WTC11 (cell line): ENCODE measurements around the gene FHL5. TPM values are rescaled to one million over a fixed set of nuclear protein-coding genes. Genes with fewer than 3 reads are reported as not detected.

ENCODE experiments used
- ATAC-seq: fragments of 200-7000 bp; cut with Tn5 transposase; 2 replicates; pipeline ENCODE4 v1.10.0; 2021; ENCODE audit warnings: mild to moderate bottlenecking, moderate library complexity
- CTCF ChIA-PET: fragments of 300-600 bp; sonication (Branson Sonifier 250); formaldehyde crosslinking; loops from one replicate; lab custom pipeline; 2021; ENCODE audit warnings: antibody characterized with exemption; lab: Charles Lee
- POLR2A ChIA-PET: fragments of 350-600 bp; sonication (Branson Sonifier 250); formaldehyde crosslinking; loops from one replicate; lab custom pipeline; 2021; ENCODE audit warnings: antibody characterized with exemption; lab: Charles Lee
- DNase-seq: peaks from one replicate; pipeline ENCODE4 v3.0.0; 2021; ENCODE audit warnings: low spot score
- H3K27ac Mint-ChIP-seq: 2 replicates; pipeline ENCODE4 v1.8.0; 2021; ENCODE audit warnings: mixed read lengths
- H3K27me3 Mint-ChIP-seq: 2 replicates; pipeline ENCODE4 v1.8.0; 2021; ENCODE audit warnings: low read depth, mild to moderate bottlenecking, moderate library complexity, mixed read lengths
- H3K36me3 Mint-ChIP-seq: 2 replicates; pipeline ENCODE4 v1.8.0; 2021; ENCODE audit warnings: mixed read lengths
- H3K4me1 Mint-ChIP-seq: 2 replicates; pipeline ENCODE4 v1.8.0; 2022; ENCODE audit warnings: mixed read lengths
- H3K4me3 Mint-ChIP-seq: 2 replicates; pipeline ENCODE4 v1.8.0; 2021; ENCODE audit warnings: mild to moderate bottlenecking, moderate library complexity, mixed read lengths
- H3K9me3 Mint-ChIP-seq: 2 replicates; pipeline ENCODE4 v1.8.0; 2021; ENCODE audit warnings: mixed read lengths
- AFF4 ChIP-seq: sonication (generic); formaldehyde crosslinking; IDR thresholded peaks from 2 replicates; pipeline ENCODE4 v1.8.1; 2023; ENCODE audit warnings: mild to moderate bottlenecking, missing genetic modification reagents, borderline replicate concordance
- AR ChIP-seq: fragments of 250-450 bp; sonication (Bioruptor Pico); IDR thresholded peaks from 2 replicates; pipeline ENCODE4 v1.9.0; 2021; ENCODE audit warnings: mild to moderate bottlenecking
- ATF1 ChIP-seq: sonication (generic); formaldehyde crosslinking; IDR thresholded peaks from 2 replicates; pipeline ENCODE4 v1.8.1; 2023; ENCODE audit warnings: mild to moderate bottlenecking, moderate library complexity, missing genetic modification reagents
- ERG ChIP-seq: fragments of 250-450 bp; sonication (Bioruptor Pico); IDR thresholded peaks from 2 replicates; pipeline ENCODE4 v1.8.0; 2021; ENCODE audit warnings: mild to moderate bottlenecking
- FOXP1 ChIP-seq: sonication (generic); formaldehyde crosslinking; IDR thresholded peaks from 2 replicates; pipeline ENCODE4 v1.8.0; 2022; ENCODE audit warnings: missing genetic modification reagents, mild to moderate bottlenecking, moderate library complexity, borderline replicate concordance
- GABPB1 ChIP-seq: sonication (generic); formaldehyde crosslinking; IDR thresholded peaks from 2 replicates; pipeline ENCODE4 v1.8.1; 2023; ENCODE audit warnings: mild to moderate bottlenecking, missing genetic modification reagents
- GRHL2 ChIP-seq: fragments of 250-450 bp; sonication (Bioruptor Pico); IDR thresholded peaks from 2 replicates; pipeline ENCODE4 v1.8.0; 2022; ENCODE audit warnings: mild to moderate bottlenecking, moderate library complexity; ENCODE audit not compliant: insufficient replicate concordance, severe bottlenecking
- JUN ChIP-seq: sonication (generic); formaldehyde crosslinking; IDR thresholded peaks from 2 replicates; pipeline ENCODE4 v1.8.0; 2023; ENCODE audit warnings: mild to moderate bottlenecking, missing genetic modification reagents
- KAT7 ChIP-seq: sonication (generic); formaldehyde crosslinking; IDR thresholded peaks from 2 replicates; pipeline ENCODE4 v1.8.1; 2023; ENCODE audit warnings: missing genetic modification reagents, mild to moderate bottlenecking, borderline replicate concordance
- NFATC4 ChIP-seq: fragments of 250-450 bp; sonication (Bioruptor Pico); IDR thresholded peaks from 2 replicates; pipeline ENCODE4 v1.9.0; 2021; ENCODE audit warnings: mild to moderate bottlenecking
- PREB ChIP-seq: sonication (generic); formaldehyde crosslinking; IDR thresholded peaks from 2 replicates; pipeline ENCODE4 v1.8.1; 2022; ENCODE audit warnings: mild to moderate bottlenecking, missing genetic modification reagents, moderate library complexity, borderline replicate concordance
- TCF7 ChIP-seq: sonication (generic); formaldehyde crosslinking; IDR thresholded peaks from 2 replicates; pipeline ENCODE4 v1.8.0; 2022; ENCODE audit warnings: mild to moderate bottlenecking, low read depth, missing genetic modification reagents, moderate library complexity
- ZNF121 ChIP-seq: sonication (generic); formaldehyde crosslinking; IDR thresholded peaks from 2 replicates; pipeline ENCODE4 v1.8.0; 2023; ENCODE audit warnings: missing genetic modification reagents
- ZNF396 ChIP-seq: fragments of 250-450 bp; sonication (Bioruptor Pico); IDR thresholded peaks from 2 replicates; pipeline ENCODE4 v1.8.0; 2021; ENCODE audit warnings: mild to moderate bottlenecking, moderate library complexity, borderline replicate concordance
- ZNF416 ChIP-seq: fragments of 250-450 bp; sonication (Bioruptor Pico); IDR thresholded peaks from 2 replicates; pipeline ENCODE4 v1.9.0; 2021; ENCODE audit warnings: mild to moderate bottlenecking, inconsistent platforms
- total RNA-seq: library from RNA; stranded (reverse); gene quantifications from 3 replicates; pipeline ENCODE4 v1.2.3, GENCODE V29; 2021
- TF ChIP-seq, protein P1 (sequence below): sonication (generic); formaldehyde crosslinking; conservative IDR thresholded peaks from 2 replicates; pipeline ENCODE4 v1.8.1; 2022; ENCODE audit warnings: mild to moderate bottlenecking, missing genetic modification reagents
- TF ChIP-seq, protein P2 (sequence below): sonication (generic); formaldehyde crosslinking; IDR thresholded peaks from 2 replicates; pipeline ENCODE4 v1.8.1; 2022; ENCODE audit warnings: low read depth, missing genetic modification reagents, borderline replicate concordance
- TF ChIP-seq, protein P3 (sequence below): sonication (generic); formaldehyde crosslinking; conservative IDR thresholded peaks from 2 replicates; pipeline ENCODE4 v1.8.1; 2023; ENCODE audit warnings: mild to moderate bottlenecking, low read depth, missing genetic modification reagents, moderate library complexity
- TF ChIP-seq, protein P4 (sequence below): sonication (generic); formaldehyde crosslinking; IDR thresholded peaks from 2 replicates; pipeline ENCODE4 v1.8.1; 2022; ENCODE audit warnings: low read depth, mild to moderate bottlenecking, moderate library complexity, missing genetic modification reagents, borderline replicate concordance

FHL5 gene
- total RNA-seq, 1 experiment from 2014 or later: not detected

- TF ChIP-seq AR (no peak), JUN (CRISPR knock-in tag) (no peak)
- TF ChIP-seq, all 79 proteins: peak for 0
Measured at GRCh38 chr6:96576221-96576620, 13.3 kb downstream of the FHL5 start (continued).

GRCh38 chr6:96582021-96582420 lies 19.1 kb downstream of the FHL5 start:
- TF ChIP-seq NFATC4 (no peak), ERG (CRISPR knock-in tag) (no peak), ZNF416 (CRISPR knock-in tag) (no peak), GRHL2 (CRISPR knock-in tag) (no peak), KAT7 (CRISPR knock-in tag) (no peak), ATF1 (no peak), GABPB1 (no peak), ZNF396 (no peak), FOXP1 (CRISPR knock-in tag) (no peak), ZNF121 (CRISPR knock-in tag) (no peak)
- TF ChIP-seq, protein P1, sequence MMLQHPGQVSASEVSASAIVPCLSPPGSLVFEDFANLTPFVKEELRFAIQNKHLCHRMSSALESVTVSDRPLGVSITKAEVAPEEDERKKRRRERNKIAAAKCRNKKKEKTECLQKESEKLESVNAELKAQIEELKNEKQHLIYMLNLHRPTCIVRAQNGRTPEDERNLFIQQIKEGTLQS (CRISPR knock-in tag): no peak
- TF ChIP-seq, protein P2, sequence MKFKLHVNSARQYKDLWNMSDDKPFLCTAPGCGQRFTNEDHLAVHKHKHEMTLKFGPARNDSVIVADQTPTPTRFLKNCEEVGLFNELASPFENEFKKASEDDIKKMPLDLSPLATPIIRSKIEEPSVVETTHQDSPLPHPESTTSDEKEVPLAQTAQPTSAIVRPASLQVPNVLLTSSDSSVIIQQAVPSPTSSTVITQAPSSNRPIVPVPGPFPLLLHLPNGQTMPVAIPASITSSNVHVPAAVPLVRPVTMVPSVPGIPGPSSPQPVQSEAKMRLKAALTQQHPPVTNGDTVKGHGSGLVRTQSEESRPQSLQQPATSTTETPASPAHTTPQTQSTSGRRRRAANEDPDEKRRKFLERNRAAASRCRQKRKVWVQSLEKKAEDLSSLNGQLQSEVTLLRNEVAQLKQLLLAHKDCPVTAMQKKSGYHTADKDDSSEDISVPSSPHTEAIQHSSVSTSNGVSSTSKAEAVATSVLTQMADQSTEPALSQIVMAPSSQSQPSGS (CRISPR knock-in tag): no peak
- no peaks in the 10 kb centered on the region for H3K9me3 Mint-ChIP-seq
- H3K36me3 Mint-ChIP-seq: no peaks in the 10 kb centered on the region
- H3K4me3 Mint-ChIP-seq: no peak overlapping the region
- no peak overlapping the region for H3K27ac Mint-ChIP-seq
- ChIA-PET POLR2A (no interaction called here), CTCF (interaction anchor here (1.1 kb wide), 1 partner anchor 15 kb away, joined by 3 read pairs; no protein-coding TSS in a partner anchor)
- no peaks in the 10 kb centered on the region for H3K27me3 Mint-ChIP-seq
- H3K4me1 Mint-ChIP-seq: no peaks in the 10 kb centered on the region
- DNase-seq (no peak), ATAC-seq (no peak)

DNA sequence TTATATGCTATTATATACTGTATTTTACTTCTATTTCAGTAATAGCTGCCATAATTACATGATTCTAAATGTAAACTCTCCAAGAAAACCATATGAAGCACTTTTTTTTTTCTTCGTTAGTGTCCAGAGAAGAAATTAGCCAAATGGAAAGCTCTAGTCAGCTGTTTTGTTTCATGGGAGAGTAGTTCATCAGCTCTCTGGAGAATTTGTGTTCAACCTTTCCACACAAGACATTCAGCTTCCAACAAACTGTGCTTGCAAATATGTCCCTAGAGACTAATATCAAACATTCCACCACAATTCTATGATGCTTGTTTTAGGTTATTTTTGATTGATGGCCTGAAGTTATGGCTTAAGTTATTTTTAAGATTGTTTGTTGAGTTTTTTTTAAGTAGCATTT lies 19.5 kb downstream of the FHL5 start:
- no peak for ATAC-seq
- Mint-ChIP-seq H3K4me3 (no peak overlapping the region), H3K9me3 (no peaks in the 10 kb centered on the region), H3K36me3 (no peaks in the 10 kb centered on the region), H3K27ac (no peak overlapping the region), H3K4me1 (no peaks in the 10 kb centered on the region), H3K27me3 (no peaks in the 10 kb centered on the region)
- no peak for DNase-seq
- ChIA-PET POLR2A (no interaction called here), CTCF (no interaction called here)
- TF ChIP-seq, protein P3, sequence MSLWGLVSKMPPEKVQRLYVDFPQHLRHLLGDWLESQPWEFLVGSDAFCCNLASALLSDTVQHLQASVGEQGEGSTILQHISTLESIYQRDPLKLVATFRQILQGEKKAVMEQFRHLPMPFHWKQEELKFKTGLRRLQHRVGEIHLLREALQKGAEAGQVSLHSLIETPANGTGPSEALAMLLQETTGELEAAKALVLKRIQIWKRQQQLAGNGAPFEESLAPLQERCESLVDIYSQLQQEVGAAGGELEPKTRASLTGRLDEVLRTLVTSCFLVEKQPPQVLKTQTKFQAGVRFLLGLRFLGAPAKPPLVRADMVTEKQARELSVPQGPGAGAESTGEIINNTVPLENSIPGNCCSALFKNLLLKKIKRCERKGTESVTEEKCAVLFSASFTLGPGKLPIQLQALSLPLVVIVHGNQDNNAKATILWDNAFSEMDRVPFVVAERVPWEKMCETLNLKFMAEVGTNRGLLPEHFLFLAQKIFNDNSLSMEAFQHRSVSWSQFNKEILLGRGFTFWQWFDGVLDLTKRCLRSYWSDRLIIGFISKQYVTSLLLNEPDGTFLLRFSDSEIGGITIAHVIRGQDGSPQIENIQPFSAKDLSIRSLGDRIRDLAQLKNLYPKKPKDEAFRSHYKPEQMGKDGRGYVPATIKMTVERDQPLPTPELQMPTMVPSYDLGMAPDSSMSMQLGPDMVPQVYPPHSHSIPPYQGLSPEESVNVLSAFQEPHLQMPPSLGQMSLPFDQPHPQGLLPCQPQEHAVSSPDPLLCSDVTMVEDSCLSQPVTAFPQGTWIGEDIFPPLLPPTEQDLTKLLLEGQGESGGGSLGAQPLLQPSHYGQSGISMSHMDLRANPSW (CRISPR knock-in tag): no peak
- TF ChIP-seq TCF7 (CRISPR knock-in tag) (no peak), AFF4 (no peak), PREB (CRISPR knock-in tag) (no peak), FOXP1 (CRISPR knock-in tag) (no peak)
- TF ChIP-seq, protein P4, sequence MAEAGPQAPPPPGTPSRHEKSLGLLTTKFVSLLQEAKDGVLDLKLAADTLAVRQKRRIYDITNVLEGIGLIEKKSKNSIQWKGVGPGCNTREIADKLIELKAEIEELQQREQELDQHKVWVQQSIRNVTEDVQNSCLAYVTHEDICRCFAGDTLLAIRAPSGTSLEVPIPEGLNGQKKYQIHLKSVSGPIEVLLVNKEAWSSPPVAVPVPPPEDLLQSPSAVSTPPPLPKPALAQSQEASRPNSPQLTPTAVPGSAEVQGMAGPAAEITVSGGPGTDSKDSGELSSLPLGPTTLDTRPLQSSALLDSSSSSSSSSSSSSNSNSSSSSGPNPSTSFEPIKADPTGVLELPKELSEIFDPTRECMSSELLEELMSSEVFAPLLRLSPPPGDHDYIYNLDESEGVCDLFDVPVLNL (CRISPR knock-in tag): no peak
